Fibroblast of skin of right biceps (primary cell): ENCODE measurements around the gene ATAD3B.
"Not testable (repeated sequence)": the region's sequence is repeated elsewhere in the genome, so short reads cannot be mapped to it uniquely, and the experiment has no call there.

Source experiments
- DNase-seq: peaks from one replicate; pipeline ENCODE4 v3.0.0-alpha.2; 2013

The ATAD3B gene

GRCh38 chr1:1514376-1514775 is 42.8 kb downstream of the ATAD3B start:
- DNase-seq = not testable (repeated sequence)

- not testable (repeated sequence) for DNase-seq
Measured at GRCh38 chr1:1516923-1517322, 45.4 kb downstream of the ATAD3B start.

- no peak for DNase-seq
Measured at GRCh38 chr1:1517973-1518620, 46.5 kb downstream of the ATAD3B start.

- not testable (repeated sequence) for DNase-seq
Measured at GRCh38 chr1:1518621-1519007, 47.0 kb downstream of the ATAD3B start.

GRCh38 chr1:1519805-1520505 is 48.4 kb downstream of the ATAD3B start:
- DNase-seq = not testable (repeated sequence)

- no peak for DNase-seq
Measured at GRCh38 chr1:1521331-1521730, 49.8 kb downstream of the ATAD3B start.

- DNase-seq = not testable (repeated sequence)
Measured at GRCh38 chr1:1522536-1522935, 51.0 kb downstream of the ATAD3B start.

GRCh38 chr1:1523226-1523625 is 51.7 kb downstream of the ATAD3B start:
- not testable (repeated sequence) for DNase-seq

- DNase-seq = not testable (repeated sequence)
Measured at GRCh38 chr1:1523651-1524050, 52.1 kb downstream of the ATAD3B start.

GRCh38 chr1:1524750-1525383 is 53.3 kb downstream of the ATAD3B start:
- not testable (repeated sequence) for DNase-seq

- DNase-seq = not testable (repeated sequence)
Measured at GRCh38 chr1:1526476-1526875, 54.9 kb downstream of the ATAD3B start.

- no peak for DNase-seq
Measured at GRCh38 chr1:1527092-1527816, 55.7 kb downstream of the ATAD3B start.

GRCh38 chr1:1528301-1529267 is 57.0 kb downstream of the ATAD3B start:
- DNase-seq = no peak

- no peak for DNase-seq
Measured at GRCh38 chr1:1529321-1529720, 57.8 kb downstream of the ATAD3B start.

GRCh38 chr1:1529936-1530335 is 58.4 kb downstream of the ATAD3B start:
- DNase-seq = no peak

- no peak for DNase-seq
Measured at GRCh38 chr1:1531947-1532346, 60.4 kb downstream of the ATAD3B start.

- DNase-seq = not testable (repeated sequence)
Measured at GRCh38 chr1:1533176-1533893, 61.8 kb downstream of the ATAD3B start.

- DNase-seq = not testable (repeated sequence)
Measured at GRCh38 chr1:1533894-1534291, 62.3 kb downstream of the ATAD3B start.

- no peak for DNase-seq
Measured at GRCh38 chr1:1534401-1535154, 63.0 kb downstream of the ATAD3B start.

- no peak for DNase-seq
Measured at GRCh38 chr1:1535201-1536018, 63.8 kb downstream of the ATAD3B start.
